H1 (cell line): Measurements from ENCODE around the gene EPHA4. TPM values are rescaled to one million over a fixed set of nuclear protein-coding genes. Genes with fewer than 3 reads are reported as not detected.

ENCODE experiments used
- CTCF ChIA-PET: fragments of 300-600 bp; sonication (Branson Sonifier 250); formaldehyde crosslinking; loops from one replicate; lab custom pipeline; 2021; ENCODE audit not compliant: partially characterized antibody; lab: Charles Lee
- POLR2A ChIA-PET: fragments of 300-600 bp; sonication (Branson Sonifier 250); formaldehyde crosslinking; loops from one replicate; lab custom pipeline; 2021; ENCODE audit warnings: inconsistent platforms; ENCODE audit not compliant: partially characterized antibody; lab: Charles Lee
- DNase-seq, 2 experiments: peaks; one replicate each; pipeline versions ENCODE4 v3.0.0 to v3.0.0-alpha.2; 2010 to 2022; ENCODE audit warnings: low spot score in 2 of 2, low read depth in 1 of 2, mixed read lengths in 1 of 2
- FAIRE-seq: peaks from 2 replicates; lab custom pipeline; 2011; peaks lifted over from hg19 to GRCh38; lab: Jason Lieb, UNC
- H2AFZ ChIP-seq: 2 replicates; pipeline ENCODE4 v1.8.1; 2012; ENCODE audit warnings: low read length, inconsistent platforms
- H2AK5ac ChIP-seq: 2 replicates; pipeline ENCODE4 v1.6.1; 2013; ENCODE audit warnings: low read depth, low read length
- H2BK120ac ChIP-seq: replicated peaks from 2 replicates; pipeline ENCODE3; 2013; ENCODE audit warnings: low read depth, low read length, inconsistent platforms
- H2BK12ac ChIP-seq: 2 replicates; pipeline ENCODE4 v1.6.1; 2013; ENCODE audit warnings: low read depth, low read length
- H2BK15ac ChIP-seq: 2 replicates; pipeline ENCODE4 v1.6.1; 2013; ENCODE audit warnings: low read length
- H2BK20ac ChIP-seq: 2 replicates; pipeline ENCODE4 v1.6.1; 2013; ENCODE audit warnings: low read length
- H2BK5ac ChIP-seq: 2 replicates; pipeline ENCODE4 v1.6.1; 2013; ENCODE audit warnings: low read depth, low read length
- H3K14ac ChIP-seq: 2 replicates; pipeline ENCODE4 v1.6.1; 2013; ENCODE audit warnings: inconsistent platforms; ENCODE audit not compliant: insufficient read length
- H3K18ac ChIP-seq: 2 replicates; pipeline ENCODE4 v1.6.1; 2013; ENCODE audit warnings: low read length; ENCODE audit errors: extremely low read depth
- H3K23ac ChIP-seq: 2 replicates; pipeline ENCODE4 v1.6.1; 2013; ENCODE audit warnings: inconsistent platforms; ENCODE audit not compliant: insufficient read length
- H3K23me2 ChIP-seq: 2 replicates; pipeline ENCODE4 v1.6.1; 2013; ENCODE audit warnings: low read depth, low read length
- H3K27ac ChIP-seq: 2 replicates; pipeline ENCODE4 v1.6.1; 2011; ENCODE audit warnings: low read depth, low read length, inconsistent platforms
- H3K27me3 ChIP-seq, 4 experiments: replicated peaks in 1 of 4; 1 replicate in 1 of 4; 2 replicates in 3 of 4; pipeline versions ENCODE4 v1.6.1 to v1.8.1; 2011 to 2013; ENCODE audit warnings: low read length in 3 of 4, mild to moderate bottlenecking in 3 of 4, inconsistent platforms in 2 of 4, mixed read lengths in 2 of 4, moderate library complexity in 1 of 4; ENCODE audit not compliant: control insufficient read depth in 3 of 4, insufficient read depth in 3 of 4; ENCODE audit errors: extremely low read depth in 1 of 4
- H3K36me3 ChIP-seq, 4 experiments: 2 replicates each; pipeline versions ENCODE4 v1.6.1 to v1.8.1; 2011 to 2013; ENCODE audit warnings: mild to moderate bottlenecking in 4 of 4, low read length in 3 of 4, moderate library complexity in 2 of 4, control low read depth in 1 of 4, inconsistent platforms in 1 of 4; ENCODE audit not compliant: insufficient read depth in 4 of 4, control insufficient read depth in 2 of 4
- H3K4ac ChIP-seq: replicated peaks from 2 replicates; pipeline ENCODE3; 2013; ENCODE audit warnings: low read length, low read depth, mixed read lengths, inconsistent platforms; ENCODE audit not compliant: insufficient read length
- H3K4me1 ChIP-seq, 4 experiments: replicated peaks in 1 of 4; 1 replicate in 1 of 4; 2 replicates in 3 of 4; pipeline versions ENCODE4 v1.6.1 to v1.8.1; 2011 to 2013; ENCODE audit warnings: low read length in 3 of 4, inconsistent platforms in 2 of 4, mixed read lengths in 1 of 4; ENCODE audit not compliant: insufficient read depth in 4 of 4, control insufficient read depth in 3 of 4
- H3K4me2 ChIP-seq, 2 experiments: 2 replicates each; pipeline versions ENCODE4 v1.6.1 to v1.8.1; 2011 to 2013; ENCODE audit warnings: low read depth in 2 of 2, low read length in 2 of 2, control low read depth in 1 of 2, inconsistent platforms in 1 of 2, mild to moderate bottlenecking in 1 of 2; ENCODE audit not compliant: insufficient read depth in 1 of 2
- H3K4me3 ChIP-seq, 4 experiments: fragments of 200-600, 300-600 bp in 1 of 4; sonication (generic), shearing (Covaris generic), sonication (Bioruptor Twin) in 1 of 4; 2 replicates each; pipeline versions ENCODE4 v1.5.1 to v1.8.1; 2011 to 2016; ENCODE audit warnings: low read length in 4 of 4, low read depth in 3 of 4, control low read depth in 2 of 4, inconsistent platforms in 2 of 4, mild to moderate bottlenecking in 2 of 4, mixed read lengths in 1 of 4, moderate library complexity in 1 of 4; ENCODE audit not compliant: insufficient read depth in 2 of 4; ENCODE audit errors: extremely low read depth in 1 of 4
- H3K56ac ChIP-seq: replicated peaks from 2 replicates; pipeline ENCODE3; 2013; ENCODE audit warnings: low read depth, mild to moderate bottlenecking, mixed read lengths, low read length, inconsistent platforms; ENCODE audit not compliant: insufficient read length
- H3K79me1 ChIP-seq: 2 replicates; pipeline ENCODE4 v1.6.1; 2013; ENCODE audit warnings: low read depth, low read length, control low read depth
- H3K79me2 ChIP-seq, 2 experiments: 2 replicates each; pipeline versions ENCODE4 v1.6.1 to v1.8.1; 2012 to 2013; ENCODE audit warnings: low read length in 2 of 2, mild to moderate bottlenecking in 2 of 2, inconsistent platforms in 1 of 2; ENCODE audit not compliant: insufficient read depth in 2 of 2, control insufficient read depth in 1 of 2
- H3K9ac ChIP-seq, 4 experiments: replicated peaks in 1 of 4; 1 replicate in 1 of 4; 2 replicates in 3 of 4; pipeline versions ENCODE4 v1.6.1 to v1.8.1; 2011 to 2013; ENCODE audit warnings: low read depth in 3 of 4, low read length in 3 of 4, control low read depth in 2 of 4, mild to moderate bottlenecking in 2 of 4, moderate library complexity in 2 of 4, inconsistent platforms in 1 of 4; ENCODE audit errors: extremely low read depth in 1 of 4
- H3K9me3 ChIP-seq, 2 experiments: 2 replicates each; pipeline versions ENCODE4 v1.6.1 to v1.8.1; 2012 to 2013; ENCODE audit warnings: mild to moderate bottlenecking in 2 of 2, moderate library complexity in 2 of 2, control low read depth in 1 of 2, inconsistent platforms in 1 of 2, low read depth in 1 of 2, low read length in 1 of 2, mixed read lengths in 1 of 2; ENCODE audit not compliant: insufficient read depth in 2 of 2
- H4K20me1 ChIP-seq, 2 experiments: replicated peaks in 1 of 2; 2 replicates each; pipeline versions ENCODE3 to v1.8.1; 2011 to 2013; ENCODE audit warnings: inconsistent platforms in 2 of 2, low read length in 2 of 2, mild to moderate bottlenecking in 1 of 2; ENCODE audit not compliant: insufficient read depth in 2 of 2, control insufficient read depth in 1 of 2
- H4K5ac ChIP-seq: 2 replicates; pipeline ENCODE4 v1.6.1; 2013; ENCODE audit warnings: low read length, low read depth, mixed read lengths, inconsistent platforms; ENCODE audit not compliant: insufficient read length
- H4K8ac ChIP-seq: 2 replicates; pipeline ENCODE4 v1.8.0; 2013; ENCODE audit warnings: mild to moderate bottlenecking, moderate library complexity, low read length, inconsistent platforms; ENCODE audit not compliant: insufficient read depth; ENCODE audit errors: extremely low read depth
- H4K91ac ChIP-seq: replicated peaks from 2 replicates; pipeline ENCODE3; 2013; ENCODE audit warnings: low read length, mixed read lengths, inconsistent platforms; ENCODE audit not compliant: insufficient read length
- ATF3 ChIP-seq: IDR thresholded peaks from 2 replicates; pipeline ENCODE4 v1.6.1; 2011; ENCODE audit warnings: low read depth, mild to moderate bottlenecking, low read length; ENCODE audit not compliant: insufficient read depth
- BACH1 ChIP-seq: IDR thresholded peaks from 2 replicates; pipeline ENCODE4 v1.6.1; 2012; ENCODE audit warnings: low read length, improper control_type of control experiment
- CHD1 ChIP-seq: IDR thresholded peaks from 2 replicates; pipeline ENCODE4 v1.6.1; 2012; ENCODE audit warnings: low read depth, low read length, improper control_type of control experiment
- CHD2 ChIP-seq: IDR thresholded peaks from 2 replicates; pipeline ENCODE4 v1.6.1; 2012; ENCODE audit warnings: low read length, improper control_type of control experiment
- CREB1 ChIP-seq: IDR thresholded peaks from 2 replicates; pipeline ENCODE4 v1.6.1; 2012; ENCODE audit warnings: inconsistent platforms
- EGR1 ChIP-seq: IDR thresholded peaks from 2 replicates; pipeline ENCODE4 v1.6.1; 2011; ENCODE audit warnings: low read depth, low read length, borderline replicate concordance
- RBBP5 ChIP-seq: IDR thresholded peaks from 2 replicates; pipeline ENCODE4 v1.7.1; 2012; ENCODE audit warnings: low read depth, mild to moderate bottlenecking, inconsistent platforms, low read length, moderate library complexity, borderline replicate concordance
- SIRT6 ChIP-seq: IDR thresholded peaks from one replicate; pipeline ENCODE4 v1.7.1; 2012; ENCODE audit warnings: low read length, inconsistent platforms
- SUZ12 ChIP-seq: fragments of 200-600 bp; sonication (generic); IDR thresholded peaks from 2 replicates; pipeline ENCODE4 v1.6.1; 2012; ENCODE audit warnings: mild to moderate bottlenecking, inconsistent platforms, low read length, moderate library complexity, mixed read lengths
- TAF7 ChIP-seq: optimal IDR thresholded peaks from 2 replicates; pipeline ENCODE3; 2011; ENCODE audit warnings: low read depth, mild to moderate bottlenecking, inconsistent platforms, low read length, moderate library complexity, borderline replicate concordance
- WGBS, 2 experiments: shearing (Covaris generic) in 1 of 2; methylation state at CpG; one replicate each; pipeline versions ENCODE4 v1.1.6 to v1.1.7; 2013 to 2015; ENCODE audit warnings: low lambda C conversion rate in 2 of 2, mixed read lengths in 2 of 2, inconsistent platforms in 1 of 2, low coverage in 1 of 2, missing lambda C conversion rate in 1 of 2; ENCODE audit not compliant: insufficient replicate concordance in 2 of 2, insufficient coverage in 1 of 2, insufficient read length in 1 of 2; ENCODE audit errors: extremely low coverage in 1 of 2, missing lambda C conversion rate in 1 of 2; 5-methylcytosine and 5-hydroxymethylcytosine counted together
- polyA plus RNA-seq, 7 experiments: library from polyadenylated mRNA; depleted of rRNA in 3 of 7; stranded (reverse) in 5 of 7; unstranded in 2 of 7; fragments of >200 nt in 5 of 7; fragments of 200-250 nt in 2 of 7; gene quantifications; 1 replicate in 5 of 7; 2 replicates in 1 of 7; 4 replicates in 1 of 7; pipeline versions ENCODE4 v1.2.1 to v1.2.3, GENCODE V29; 2011 to 2013; ENCODE audit warnings: missing spikeins in 2 of 7, mixed read lengths in 2 of 7
- total RNA-seq: library from RNA; stranded (reverse); fragmentation: NEBNext Ultra II Directional; extraction: Animal tissue kit (Norgen Biotek cat#: 25700); gene quantifications from 2 replicates; pipeline ENCODE4 v1.2.1, GENCODE V29; 2021

Gene EPHA4
- total and polyA plus RNA-seq, 2 of the 8 experiments (the other 6 are each of a cell fraction or from before 2014, with no cell fraction given) = 4.3 to 5.7 TPM

GRCh38 chr2:221446140-221446539, 126.0 kb downstream of the EPHA4 start:
- WGBS, 2 experiments = 98% methylated on average over 2 of the region's 2 CpGs; no CpG with 5 or more reads in 1 of the 2 experiments
- FAIRE-seq = no peak

More at GRCh38 chr2:221446140-221446539, 126.0 kb downstream of the EPHA4 start:
- Histone ChIP-seq H2BK20ac (no peak overlapping the region), H3K79me1 (no peaks in the 10 kb centered on the region), H2BK5ac (no peak overlapping the region), H3K79me2 (no peaks in the 10 kb centered on the region), H3K14ac (no peak overlapping the region), H3K18ac (no peak overlapping the region), H3K9ac (no peak overlapping the region), H3K56ac (no peak overlapping the region), H3K9me3 (peaks cover 0 to 3% of the 10 kb centered on the region in 2 experiments; a peak in 1 of 4 replicates), H3K4me1 (peaks cover 0 to 5% (median 0%) of the 10 kb centered on the region in 4 experiments; a peak in 1 of 7 replicates), H3K36me3 (peaks cover 2 to 13% (median 8%) of the 10 kb centered on the region in 4 experiments; a peak in 6 of 8 replicates), H4K5ac (no peak overlapping the region), H3K27ac (no peak overlapping the region), H3K23ac (no peak overlapping the region), H4K91ac (no peak overlapping the region), H2AK5ac (no peak overlapping the region), H2BK12ac (no peak overlapping the region), H3K4me3 (no peak overlapping the region), H3K4ac (no peak overlapping the region), H4K20me1 (no peaks in the 10 kb centered on the region), H2BK120ac (no peak overlapping the region), H3K4me2 (no peak overlapping the region), H3K27me3 (no peaks in the 10 kb centered on the region), H4K8ac (no peak overlapping the region), H3K23me2 (no peaks in the 10 kb centered on the region), H2BK15ac (no peak overlapping the region), H2AFZ (no peak overlapping the region)
- ChIA-PET CTCF (interaction anchor here (1.0 kb wide), 1 partner anchor 74 kb away, joined by 3 read pairs; no protein-coding TSS in a partner anchor), POLR2A (no interaction called here)
- no peak for DNase-seq
- TF ChIP-seq EGR1 (no peak), RBBP5 (no peak), SUZ12 (no peak), ATF3 (no peak), SIRT6 (no peak), TAF7 (no peak), BACH1 (no peak), CHD1 (no peak), CHD2 (no peak), CREB1 (no peak)
